ENCODE results near the gene NUDT3.

DNA sequence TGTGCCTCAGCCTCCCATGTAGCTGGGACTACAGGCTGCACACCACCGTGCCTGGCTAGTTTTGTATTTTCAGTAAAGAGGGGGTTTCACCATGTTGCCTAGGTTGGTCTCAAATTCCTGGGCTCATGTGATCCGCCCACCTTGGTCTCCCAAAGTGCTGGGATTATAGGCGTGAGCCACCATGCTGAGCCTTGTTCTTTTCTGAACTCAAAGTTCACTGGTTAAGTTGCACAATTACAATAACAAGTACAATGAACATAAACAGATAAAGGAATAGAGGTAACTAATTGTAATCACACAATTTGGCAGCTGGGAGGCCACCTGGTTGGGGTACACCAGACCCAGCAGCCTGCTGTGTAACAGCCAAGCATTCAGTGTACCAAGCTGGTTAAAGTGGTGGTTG is 6.7 kb downstream of the NUDT3 start:
- TF ChIP-seq ZBTB7A (IDR thresholded peaks at IDR 0.05; ENCODE audit: low read depth) (no peak), EGR1 (IDR thresholded peaks at IDR 0.05) (no peak), TCF12 (IDR thresholded peaks at IDR 0.05; ENCODE audit: low read depth) (no peak), EP300 (IDR thresholded peaks at IDR 0.05; ENCODE audit: borderline replicate concordance) (no peak), CREB1 (IDR thresholded peaks at IDR 0.05; ENCODE audit: low read depth) (no peak), TAF1 (IDR thresholded peaks at IDR 0.05; ENCODE audit: low read depth) (no peak), RAD21 (IDR thresholded peaks at IDR 0.05; ENCODE audit: low read depth) (no peak), FOXM1 (IDR thresholded peaks at IDR 0.05; ENCODE audit: borderline replicate concordance, low read depth) (no peak), YY1 (IDR thresholded peaks at IDR 0.05; ENCODE audit: low read depth) (no peak), CEBPB (IDR thresholded peaks at IDR 0.05) (no peak)
- TF ChIP-seq, protein P1, sequence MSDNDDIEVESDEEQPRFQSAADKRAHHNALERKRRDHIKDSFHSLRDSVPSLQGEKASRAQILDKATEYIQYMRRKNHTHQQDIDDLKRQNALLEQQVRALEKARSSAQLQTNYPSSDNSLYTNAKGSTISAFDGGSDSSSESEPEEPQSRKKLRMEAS (IDR thresholded peaks at IDR 0.05) = no peak
- TF ChIP-seq, protein P2, sequence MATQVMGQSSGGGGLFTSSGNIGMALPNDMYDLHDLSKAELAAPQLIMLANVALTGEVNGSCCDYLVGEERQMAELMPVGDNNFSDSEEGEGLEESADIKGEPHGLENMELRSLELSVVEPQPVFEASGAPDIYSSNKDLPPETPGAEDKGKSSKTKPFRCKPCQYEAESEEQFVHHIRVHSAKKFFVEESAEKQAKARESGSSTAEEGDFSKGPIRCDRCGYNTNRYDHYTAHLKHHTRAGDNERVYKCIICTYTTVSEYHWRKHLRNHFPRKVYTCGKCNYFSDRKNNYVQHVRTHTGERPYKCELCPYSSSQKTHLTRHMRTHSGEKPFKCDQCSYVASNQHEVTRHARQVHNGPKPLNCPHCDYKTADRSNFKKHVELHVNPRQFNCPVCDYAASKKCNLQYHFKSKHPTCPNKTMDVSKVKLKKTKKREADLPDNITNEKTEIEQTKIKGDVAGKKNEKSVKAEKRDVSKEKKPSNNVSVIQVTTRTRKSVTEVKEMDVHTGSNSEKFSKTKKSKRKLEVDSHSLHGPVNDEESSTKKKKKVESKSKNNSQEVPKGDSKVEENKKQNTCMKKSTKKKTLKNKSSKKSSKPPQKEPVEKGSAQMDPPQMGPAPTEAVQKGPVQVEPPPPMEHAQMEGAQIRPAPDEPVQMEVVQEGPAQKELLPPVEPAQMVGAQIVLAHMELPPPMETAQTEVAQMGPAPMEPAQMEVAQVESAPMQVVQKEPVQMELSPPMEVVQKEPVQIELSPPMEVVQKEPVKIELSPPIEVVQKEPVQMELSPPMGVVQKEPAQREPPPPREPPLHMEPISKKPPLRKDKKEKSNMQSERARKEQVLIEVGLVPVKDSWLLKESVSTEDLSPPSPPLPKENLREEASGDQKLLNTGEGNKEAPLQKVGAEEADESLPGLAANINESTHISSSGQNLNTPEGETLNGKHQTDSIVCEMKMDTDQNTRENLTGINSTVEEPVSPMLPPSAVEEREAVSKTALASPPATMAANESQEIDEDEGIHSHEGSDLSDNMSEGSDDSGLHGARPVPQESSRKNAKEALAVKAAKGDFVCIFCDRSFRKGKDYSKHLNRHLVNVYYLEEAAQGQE (IDR thresholded peaks at IDR 0.05; ENCODE audit: low read depth) = no peak
- TF ChIP-seq, protein P3, sequence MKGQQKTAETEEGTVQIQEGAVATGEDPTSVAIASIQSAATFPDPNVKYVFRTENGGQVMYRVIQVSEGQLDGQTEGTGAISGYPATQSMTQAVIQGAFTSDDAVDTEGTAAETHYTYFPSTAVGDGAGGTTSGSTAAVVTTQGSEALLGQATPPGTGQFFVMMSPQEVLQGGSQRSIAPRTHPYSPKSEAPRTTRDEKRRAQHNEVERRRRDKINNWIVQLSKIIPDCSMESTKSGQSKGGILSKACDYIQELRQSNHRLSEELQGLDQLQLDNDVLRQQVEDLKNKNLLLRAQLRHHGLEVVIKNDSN (IDR thresholded peaks at IDR 0.05) = no peak
